C4-2B (cell line): ENCODE results near the gene MYBPC2.

Source experiments
- H3K27ac ChIP-seq: fragments of 450-650 bp; 2 replicates; pipeline ENCODE4 v1.5.1; 2017
- CTCF ChIP-seq: fragments of 450-650 bp; conservative IDR thresholded peaks from 2 replicates; pipeline ENCODE4 v1.5.1; 2017; ENCODE audit warnings: mild to moderate bottlenecking
- ZFX ChIP-seq: fragments of 450-650 bp; IDR thresholded peaks from 2 replicates; pipeline ENCODE4 v1.6.1; 2017

The MYBPC2 gene

GRCh38 chr19:50447053-50447452 is 14.4 kb downstream of the MYBPC2 start:
- no peak for TF ChIP-seq CTCF
- TF ChIP-seq ZFX, result no peak
- H3K27ac ChIP-seq, result no peak overlapping the region

- H3K27ac ChIP-seq, result no peak overlapping the region
- TF ChIP-seq CTCF, result no peak
- no peak for TF ChIP-seq ZFX
Measured at GRCh38 chr19:50447750-50448149, 15.1 kb downstream of the MYBPC2 start.

- H3K27ac ChIP-seq, result no peak overlapping the region
- TF ChIP-seq CTCF, result no peak
- TF ChIP-seq ZFX, result no peak
Measured at GRCh38 chr19:50449236-50449899, 16.7 kb downstream of the MYBPC2 start.

GRCh38 chr19:50450369-50451222 is 17.9 kb downstream of the MYBPC2 start:
- no peak overlapping the region for H3K27ac ChIP-seq
- no peak for TF ChIP-seq CTCF
- TF ChIP-seq ZFX, result no peak

GRCh38 chr19:50451223-50451534 is 18.5 kb downstream of the MYBPC2 start:
- no peak overlapping the region for H3K27ac ChIP-seq
- TF ChIP-seq ZFX, result no peak
- no peak for TF ChIP-seq CTCF

- no peak for TF ChIP-seq ZFX
- no peak for TF ChIP-seq CTCF
- H3K27ac ChIP-seq, result no peak overlapping the region
Measured at GRCh38 chr19:50453243-50453642, 20.6 kb downstream of the MYBPC2 start.

GRCh38 chr19:50455992-50456391 is 23.3 kb downstream of the MYBPC2 start:
- no peak overlapping the region for H3K27ac ChIP-seq
- TF ChIP-seq CTCF, result no peak
- TF ChIP-seq ZFX, result no peak
